PC-9 (cell line): Measurements from ENCODE around the gene HLA-DOB. TPM values are rescaled to one million over a fixed set of nuclear protein-coding genes. Genes with fewer than 3 reads are reported as not detected.

Experiments used
- BruUV-seq: library from RNA; stranded (reverse); fragments of 400-500 nt; replicated peaks from 2 replicates; lab custom pipeline; 2021; lab: Mats Ljungman, UMichigan
- CTCF ChIA-PET: fragments of 300-600 bp; sonication (Branson Sonifier 250); formaldehyde crosslinking; loops from one replicate; lab custom pipeline; 2022; ENCODE audit warnings: antibody characterized with exemption; lab: Charles Lee
- POLR2A ChIA-PET: fragments of 300-600 bp; sonication (Branson Sonifier 250); formaldehyde crosslinking; loops from one replicate; lab custom pipeline; 2022; ENCODE audit warnings: antibody characterized with exemption; ENCODE audit not compliant: unreplicated experiment; lab: Charles Lee
- DNase-seq, 2 experiments: peaks; one replicate each; pipeline versions ENCODE4 v3.0.0 to v3.0.0-alpha.2; 2015 to 2022; ENCODE audit warnings: mixed read lengths in 1 of 2
- H2AFZ ChIP-seq: fragments of 200-600 bp; sonication (generic); 2 replicates; pipeline ENCODE4 v1.8.1; 2017; ENCODE audit warnings: antibody characterized with exemption
- H3F3A ChIP-seq: fragments of 200-600 bp; sonication (generic); 2 replicates; pipeline ENCODE4 v1.8.1; 2017; ENCODE audit warnings: antibody characterized with exemption, mild to moderate bottlenecking, low read depth; ENCODE audit not compliant: insufficient read depth
- H3K27ac ChIP-seq: fragments of 200-600 bp; sonication (generic); 2 replicates; pipeline ENCODE4 v1.6.1; 2016; ENCODE audit warnings: mixed run types
- H3K27me3 ChIP-seq: fragments of 200-600 bp; sonication (generic); 2 replicates; pipeline ENCODE4 v1.6.1; 2016; ENCODE audit warnings: low read depth, mixed run types; ENCODE audit not compliant: insufficient read depth
- H3K36me3 ChIP-seq: fragments of 200-600 bp; sonication (generic); 2 replicates; pipeline ENCODE4 v1.6.1; 2016; ENCODE audit warnings: low read depth, mixed run types
- H3K4me1 ChIP-seq: fragments of 200-600 bp; sonication (generic); replicated peaks from 2 replicates; pipeline ENCODE4 v1.6.1; 2016; ENCODE audit warnings: mixed run types; ENCODE audit not compliant: insufficient read depth
- H3K4me2 ChIP-seq: fragments of 200-600 bp; sonication (generic); 2 replicates; pipeline ENCODE4 v1.6.1; 2017; ENCODE audit warnings: mixed run types
- H3K4me3 ChIP-seq: fragments of 200-600 bp; sonication (generic); 2 replicates; pipeline ENCODE4 v1.6.1; 2016; ENCODE audit warnings: mixed run types
- H3K79me2 ChIP-seq: fragments of 200-600 bp; sonication (generic); 2 replicates; pipeline ENCODE4 v1.6.1; 2017; ENCODE audit warnings: low read depth, mixed run types
- H3K9me2 ChIP-seq: fragments of 200-600 bp; sonication (generic); 2 replicates; pipeline ENCODE4 v1.8.1; 2017; ENCODE audit warnings: mild to moderate bottlenecking; ENCODE audit not compliant: insufficient read depth
- H3K9me3 ChIP-seq: fragments of 200-600 bp; sonication (generic); 2 replicates; pipeline ENCODE4 v1.8.1; 2016; ENCODE audit warnings: low read depth; ENCODE audit not compliant: insufficient read depth
- H4K20me1 ChIP-seq: fragments of 200-600 bp; sonication (generic); 2 replicates; pipeline ENCODE4 v1.8.1; 2017; ENCODE audit not compliant: insufficient read depth
- EZH2 ChIP-seq: fragments of 200-600 bp; sonication (generic); IDR thresholded peaks from 2 replicates; pipeline ENCODE4 v1.8.0; 2017; ENCODE audit warnings: antibody characterized with exemption, low read depth
- intact Hi-C: fragments of 100-400 bp; cut with micrococcal nuclease; formaldehyde crosslinking; loops from one replicate; pipeline ENCODE4 v1.10.0; 2022; ENCODE audit not compliant: unreplicated experiment
- total RNA-seq: library from RNA; stranded (reverse); gene quantifications from 2 replicates; pipeline ENCODE4 v1.2.3, GENCODE V29; 2021
- TF ChIP-seq, protein P1 (sequence below): fragments of 200-600 bp; sonication (generic); conservative IDR thresholded peaks from 2 replicates; pipeline ENCODE4 v1.6.1; 2017; ENCODE audit warnings: mixed run types, antibody characterized with exemption, mild to moderate bottlenecking, moderate library complexity

HLA-DOB gene
- total RNA-seq, 1 experiment from 2014 or later = 3.4 TPM

- no peak overlapping the region for H3K27ac ChIP-seq
- no peaks in the 10 kb centered on the region for H3K9me3 ChIP-seq
- peaks cover 20% of the 10 kb centered on the region for H3K4me1 ChIP-seq
- H3F3A ChIP-seq = peaks cover 15% of the 10 kb centered on the region; the same call in 1 of the 2 replicates
- H3K36me3 ChIP-seq = no peaks in the 10 kb centered on the region
- no peaks in the 10 kb centered on the region for H3K27me3 ChIP-seq
- no peaks in the 10 kb centered on the region for H4K20me1 ChIP-seq
- no peak overlapping the region for H3K4me3 ChIP-seq
- no peak overlapping the region for H2AFZ ChIP-seq
- TF ChIP-seq EZH2 = no peak
- TF ChIP-seq, protein P1, sequence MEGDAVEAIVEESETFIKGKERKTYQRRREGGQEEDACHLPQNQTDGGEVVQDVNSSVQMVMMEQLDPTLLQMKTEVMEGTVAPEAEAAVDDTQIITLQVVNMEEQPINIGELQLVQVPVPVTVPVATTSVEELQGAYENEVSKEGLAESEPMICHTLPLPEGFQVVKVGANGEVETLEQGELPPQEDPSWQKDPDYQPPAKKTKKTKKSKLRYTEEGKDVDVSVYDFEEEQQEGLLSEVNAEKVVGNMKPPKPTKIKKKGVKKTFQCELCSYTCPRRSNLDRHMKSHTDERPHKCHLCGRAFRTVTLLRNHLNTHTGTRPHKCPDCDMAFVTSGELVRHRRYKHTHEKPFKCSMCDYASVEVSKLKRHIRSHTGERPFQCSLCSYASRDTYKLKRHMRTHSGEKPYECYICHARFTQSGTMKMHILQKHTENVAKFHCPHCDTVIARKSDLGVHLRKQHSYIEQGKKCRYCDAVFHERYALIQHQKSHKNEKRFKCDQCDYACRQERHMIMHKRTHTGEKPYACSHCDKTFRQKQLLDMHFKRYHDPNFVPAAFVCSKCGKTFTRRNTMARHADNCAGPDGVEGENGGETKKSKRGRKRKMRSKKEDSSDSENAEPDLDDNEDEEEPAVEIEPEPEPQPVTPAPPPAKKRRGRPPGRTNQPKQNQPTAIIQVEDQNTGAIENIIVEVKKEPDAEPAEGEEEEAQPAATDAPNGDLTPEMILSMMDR = no peak
- intact Hi-C loops = loop anchor here (10.0 kb wide), 1 partner anchor 68 kb away; no protein-coding TSS in a partner anchor
- H3K79me2 ChIP-seq = no peaks in the 10 kb centered on the region
- no peak overlapping the region for H3K4me2 ChIP-seq
- no TSS peak for BruUV-seq
- DNase-seq = no peak
- no peaks in the 10 kb centered on the region for H3K9me2 ChIP-seq
- POLR2A ChIA-PET = no interaction called here
- CTCF ChIA-PET = no interaction called here
These were observed 45.9 kb upstream of the HLA-DOB start for GRCh38 chr6:32862725-32863124.

GRCh38 chr6:32860674-32861073, 43.9 kb upstream of the HLA-DOB start:
- peaks cover 15% of the 10 kb centered on the region; the same call in 1 of the 2 replicates for H3F3A ChIP-seq
- no peak overlapping the region for H3K4me3 ChIP-seq
- CTCF ChIA-PET = interaction anchor here (0.6 to 1.2 kb wide), 3 partner anchors 22 to 37 kb away, joined by 3 to 11 read pairs (median 3); partner anchors contain the start of gene TAP2
- no peaks in the 10 kb centered on the region for H3K36me3 ChIP-seq
- DNase-seq = no peak
- H3K27me3 ChIP-seq = no peaks in the 10 kb centered on the region
- no peaks in the 10 kb centered on the region for H3K79me2 ChIP-seq
- no peaks in the 10 kb centered on the region for H4K20me1 ChIP-seq
- H3K9me2 ChIP-seq = no peaks in the 10 kb centered on the region
- peak overlapping the region; percentile 40; the same call in 1 of the 2 replicates for H3K27ac ChIP-seq
- intact Hi-C loops = loop anchor here (1.0 to 10.0 kb wide), 2 partner anchors 16 to 66 kb away; partner anchors contain the start of gene PSMB8
- BruUV-seq = no TSS peak
- H2AFZ ChIP-seq = no peak overlapping the region
- peak overlapping the region; percentile 59 for H3K4me2 ChIP-seq
- no peaks in the 10 kb centered on the region for H3K9me3 ChIP-seq
- peaks cover 20% of the 10 kb centered on the region for H3K4me1 ChIP-seq
- POLR2A ChIA-PET = interaction anchor here (0.6 kb wide), 1 partner anchor 16 kb away, joined by 3 read pairs; no protein-coding TSS in a partner anchor
- TF ChIP-seq, protein P1 = no peak
- TF ChIP-seq EZH2 = no peak

- no TSS peak for BruUV-seq
- H3K27ac ChIP-seq = no peak overlapping the region
- H3K4me3 ChIP-seq = no peak overlapping the region
- TF ChIP-seq, protein P1 = no peak
- no peak for TF ChIP-seq EZH2
- no peak overlapping the region for H3K4me2 ChIP-seq
- H3K9me3 ChIP-seq = no peaks in the 10 kb centered on the region
- no peaks in the 10 kb centered on the region for H3K9me2 ChIP-seq
- no peaks in the 10 kb centered on the region for H3K36me3 ChIP-seq
- ChIA-PET POLR2A (interaction anchor here (0.6 kb wide), 1 partner anchor 8 kb away, joined by 3 read pairs; no protein-coding TSS in a partner anchor), CTCF (interaction anchor here (1.2 kb wide), 1 partner anchor 20 kb away, joined by 5 read pairs; the partner anchor contains the start of gene TAP2)
- no peak for DNase-seq
- intact Hi-C loops = no loop called here
- H2AFZ ChIP-seq = no peak overlapping the region
- no peaks in the 10 kb centered on the region for H3K27me3 ChIP-seq
- H3F3A ChIP-seq = peaks cover 15% of the 10 kb centered on the region; the same call in 1 of the 2 replicates
- no peaks in the 10 kb centered on the region for H4K20me1 ChIP-seq
- peaks cover 20% of the 10 kb centered on the region for H3K4me1 ChIP-seq
- no peaks in the 10 kb centered on the region for H3K79me2 ChIP-seq
These were observed 41.4 kb upstream of the HLA-DOB start for GRCh38 chr6:32858194-32858593.
